Caco-2 (cell line): ENCODE results near the gene AKAP12. TPM values are rescaled to one million over a fixed set of nuclear protein-coding genes. Genes with fewer than 3 reads are reported as not detected.

Source experiments
- BruUV-seq: library from RNA; stranded (reverse); fragments of 400-500 nt; replicated peaks from 2 replicates; lab custom pipeline; 2021; lab: Mats Ljungman, UMichigan
- CTCF ChIA-PET: fragments of 300-600 bp; sonication (Branson Sonifier 250); formaldehyde crosslinking; loops from one replicate; lab custom pipeline; 2022; ENCODE audit warnings: antibody characterized with exemption; lab: Charles Lee
- POLR2A ChIA-PET: fragments of 300-600 bp; sonication (Branson Sonifier 250); formaldehyde crosslinking; loops from one replicate; lab custom pipeline; 2022; ENCODE audit warnings: antibody characterized with exemption; lab: Charles Lee
- DNase-seq, 2 experiments: peaks; one replicate each; pipeline versions ENCODE4 v3.0.0 to v3.0.0-alpha.2; 2020 to 2022
- H3K27me3 ChIP-seq: replicated peaks from 2 replicates; pipeline ENCODE4 v1.6.0; 2011; ENCODE audit warnings: low read length; ENCODE audit not compliant: control insufficient read depth, insufficient read depth
- H3K36me3 ChIP-seq: 2 replicates; pipeline ENCODE4 v1.5.1; 2011; ENCODE audit warnings: low read length; ENCODE audit not compliant: control insufficient read depth, insufficient read depth
- H3K4me1 ChIP-seq: fragments of 250-450 bp; sonication (Bioruptor Pico); 2 replicates; pipeline ENCODE4 v1.5.1; 2020; ENCODE audit warnings: mild to moderate bottlenecking
- H3K4me3 ChIP-seq: 2 replicates; pipeline ENCODE4 v1.5.1; 2011; ENCODE audit warnings: low read depth, mild to moderate bottlenecking, control low read depth, low read length
- H3K9me3 ChIP-seq: fragments of 250-450 bp; sonication (Bioruptor Pico); 2 replicates; pipeline ENCODE4 v1.5.1; 2020; ENCODE audit warnings: mild to moderate bottlenecking, moderate library complexity
- H3K27ac Mint-ChIP-seq: one replicate; pipeline ENCODE4 v1.8.0; 2022; ENCODE audit warnings: mixed read lengths; ENCODE audit not compliant: unreplicated experiment
- H3K27me3 Mint-ChIP-seq: one replicate; pipeline ENCODE4 v1.8.0; 2022; ENCODE audit warnings: mixed read lengths; ENCODE audit not compliant: insufficient read depth, unreplicated experiment
- H3K36me3 Mint-ChIP-seq: one replicate; pipeline ENCODE4 v1.8.0; 2022; ENCODE audit warnings: mild to moderate bottlenecking, mixed read lengths; ENCODE audit not compliant: insufficient read depth, unreplicated experiment
- H3K4me1 Mint-ChIP-seq: one replicate; pipeline ENCODE4 v1.8.0; 2022; ENCODE audit warnings: low read depth, mixed read lengths; ENCODE audit not compliant: unreplicated experiment
- H3K4me3 Mint-ChIP-seq: one replicate; pipeline ENCODE4 v1.8.0; 2022; ENCODE audit warnings: mild to moderate bottlenecking, moderate library complexity, mixed read lengths; ENCODE audit not compliant: unreplicated experiment
- H3K9me3 Mint-ChIP-seq: one replicate; pipeline ENCODE4 v1.8.0; 2022; ENCODE audit warnings: mixed read lengths; ENCODE audit not compliant: unreplicated experiment
- CTCF ChIP-seq, 2 experiments: fragments of 200-600 bp in 1 of 2; IDR thresholded peaks; 1 replicate in 1 of 2; 2 replicates in 1 of 2; pipeline versions ENCODE4 v1.5.1 to v1.8.0; 2011 to 2022; ENCODE audit warnings: antibody characterized with exemption in 1 of 2, control low read depth in 1 of 2, inconsistent platforms in 1 of 2, low read depth in 1 of 2, low read length in 1 of 2, mild to moderate bottlenecking in 1 of 2, moderate library complexity in 1 of 2; ENCODE audit not compliant: insufficient read depth in 1 of 2, severe bottlenecking in 1 of 2, unreplicated experiment in 1 of 2
- intact Hi-C: fragments of 100-400 bp; cut with micrococcal nuclease; formaldehyde crosslinking; loops from one replicate; pipeline ENCODE4 v1.10.0; 2022; ENCODE audit not compliant: unreplicated experiment
- total RNA-seq: library from RNA; stranded (reverse); gene quantifications from 2 replicates; pipeline ENCODE4 v1.2.3, GENCODE V29; 2022

The AKAP12 gene
- total RNA-seq, 1 experiment from 2014 or later: 0.93 TPM

GRCh38 chr6:151292974-151293687 lies 53.4 kb downstream of the AKAP12 start:
- DNase-seq: no peak
- CTCF ChIA-PET: interaction anchor here (0.7 kb wide), 1 partner anchor 33 kb away, joined by 3 read pairs; no protein-coding TSS in a partner anchor
- Histone ChIP-seq H3K4me3 (no peak overlapping the region), H3K9me3 (no peaks in the 10 kb centered on the region), H3K36me3 (no peaks in the 10 kb centered on the region), H3K4me1 (no peaks in the 10 kb centered on the region), H3K27me3 (no peaks in the 10 kb centered on the region)
- intact Hi-C loops: no loop called here
- Mint-ChIP-seq H3K27ac (no peak overlapping the region), H3K4me1 (no peaks in the 10 kb centered on the region), H3K4me3 (no peak overlapping the region), H3K36me3 (no peaks in the 10 kb centered on the region), H3K27me3 (peaks cover 11% of the 10 kb centered on the region), H3K9me3 (no peaks in the 10 kb centered on the region)
- BruUV-seq: no TSS peak
- TF ChIP-seq CTCF (IDR thresholded peaks at IDR 0.05; ENCODE audit: insufficient read depth in 1 of 2, low read depth in 1 of 2, low read length in 1 of 2, severe bottlenecking in 1 of 2, unreplicated experiment in 1 of 2): no peak
- POLR2A ChIA-PET: no interaction called here

GRCh38 chr6:151293688-151294016 lies 53.9 kb downstream of the AKAP12 start:
- Mint-ChIP-seq H3K36me3 (no peaks in the 10 kb centered on the region), H3K9me3 (no peaks in the 10 kb centered on the region), H3K4me3 (no peak overlapping the region), H3K4me1 (no peaks in the 10 kb centered on the region), H3K27me3 (peaks cover 9% of the 10 kb centered on the region), H3K27ac (no peak overlapping the region)
- intact Hi-C loops: no loop called here
- Histone ChIP-seq H3K4me1 (no peaks in the 10 kb centered on the region), H3K36me3 (no peaks in the 10 kb centered on the region), H3K9me3 (no peaks in the 10 kb centered on the region), H3K27me3 (no peaks in the 10 kb centered on the region), H3K4me3 (no peak overlapping the region)
- CTCF ChIA-PET: interaction anchor here (0.7 kb wide), 1 partner anchor 32 kb away, joined by 3 read pairs; no protein-coding TSS in a partner anchor
- BruUV-seq: no TSS peak
- TF ChIP-seq CTCF (IDR thresholded peaks at IDR 0.05; ENCODE audit: insufficient read depth in 1 of 2, low read depth in 1 of 2, low read length in 1 of 2, severe bottlenecking in 1 of 2, unreplicated experiment in 1 of 2): no peak
- no peak for DNase-seq
- POLR2A ChIA-PET: no interaction called here

DNA sequence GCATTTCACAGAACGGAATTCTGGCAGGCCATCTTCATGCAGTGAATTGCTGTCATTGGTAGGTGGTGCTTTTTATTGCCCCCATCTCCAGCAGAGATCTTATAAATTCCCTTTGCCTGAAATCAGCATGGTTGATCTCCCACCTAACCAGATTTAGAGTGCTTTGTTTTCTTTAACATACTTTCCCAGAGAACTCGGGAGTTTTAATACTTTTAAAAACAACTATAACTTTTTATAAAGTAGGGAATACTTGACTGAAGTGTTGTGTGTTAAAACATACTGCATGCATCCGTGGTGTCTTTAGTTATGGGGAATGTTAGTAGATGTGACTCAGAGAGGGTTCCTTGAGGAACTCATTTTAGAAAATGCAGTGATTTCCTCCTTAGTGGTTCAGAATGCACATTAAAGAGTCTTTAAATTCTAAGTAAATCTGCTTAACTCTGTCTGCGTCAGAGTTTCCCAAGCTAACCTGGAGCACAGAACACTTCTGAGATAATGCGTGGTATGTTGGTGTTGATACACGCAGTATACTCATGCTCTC lies 54.9 kb downstream of the AKAP12 start:
- peaks cover 9% of the 10 kb centered on the region for H3K27me3 Mint-ChIP-seq
- Histone ChIP-seq H3K4me3 (no peak overlapping the region), H3K9me3 (no peaks in the 10 kb centered on the region), H3K27me3 (no peaks in the 10 kb centered on the region), H3K36me3 (no peaks in the 10 kb centered on the region), H3K4me1 (no peaks in the 10 kb centered on the region)
- no peaks in the 10 kb centered on the region for H3K36me3 Mint-ChIP-seq
- no peak for DNase-seq
- ChIA-PET CTCF (no interaction called here), POLR2A (no interaction called here)
- H3K4me1 Mint-ChIP-seq: no peaks in the 10 kb centered on the region
- H3K4me3 Mint-ChIP-seq: no peak overlapping the region
- no peak overlapping the region for H3K27ac Mint-ChIP-seq
- TF ChIP-seq CTCF (IDR thresholded peaks at IDR 0.05; ENCODE audit: insufficient read depth in 1 of 2, low read depth in 1 of 2, low read length in 1 of 2, severe bottlenecking in 1 of 2, unreplicated experiment in 1 of 2): no peak
- no peaks in the 10 kb centered on the region for H3K9me3 Mint-ChIP-seq
- BruUV-seq: no TSS peak
- intact Hi-C loops: no loop called here
